Smooth muscle cell (in vitro differentiated cells): ENCODE measurements around the gene PGM2L1. TPM values are rescaled to one million over a fixed set of nuclear protein-coding genes. Genes with fewer than 3 reads are reported as not detected.

Source experiments
- DNase-seq: peaks from one replicate; lab custom pipeline; 2025; ENCODE audit not compliant: unreplicated experiment; lab: John Stamatoyannopoulos, UW
- H2AFZ ChIP-seq: fragments of 200-600 bp; sonication (generic); 2 replicates; pipeline ENCODE4 v1.6.0; 2016; ENCODE audit warnings: antibody characterized with exemption, low read depth, mild to moderate bottlenecking
- H3F3A ChIP-seq: fragments of 200-600 bp; sonication (generic); 2 replicates; pipeline ENCODE4 v1.6.0; 2017; ENCODE audit warnings: antibody characterized with exemption, low read depth
- H3K27ac ChIP-seq: fragments of 200-600 bp; sonication (generic); 2 replicates; pipeline ENCODE4 v1.5.1; 2016; ENCODE audit warnings: low read depth, mild to moderate bottlenecking
- H3K27me3 ChIP-seq: fragments of 200-600 bp; sonication (generic); 2 replicates; pipeline ENCODE4 v1.6.1; 2016; ENCODE audit warnings: low read depth, mild to moderate bottlenecking
- H3K36me3 ChIP-seq: fragments of 200-600 bp; sonication (generic); 2 replicates; pipeline ENCODE4 v1.5.1; 2016; ENCODE audit warnings: low read depth
- H3K4me1 ChIP-seq: fragments of 200-600 bp; sonication (generic); 2 replicates; pipeline ENCODE4 v1.5.1; 2016; ENCODE audit warnings: low read depth
- H3K4me2 ChIP-seq: fragments of 200-600 bp; sonication (generic); 2 replicates; pipeline ENCODE4 v1.6.0; 2016; ENCODE audit warnings: mild to moderate bottlenecking
- H3K4me3 ChIP-seq: fragments of 200-600 bp; sonication (generic); 2 replicates; pipeline ENCODE4 v1.5.1; 2016; ENCODE audit warnings: mild to moderate bottlenecking
- H3K79me2 ChIP-seq: fragments of 200-600 bp; sonication (generic); 2 replicates; pipeline ENCODE4 v1.6.0; 2016; ENCODE audit warnings: low read depth, mild to moderate bottlenecking
- H3K9ac ChIP-seq: fragments of 200-600 bp; sonication (generic); 2 replicates; pipeline ENCODE4 v1.6.0; 2016; ENCODE audit warnings: low read depth
- H3K9me3 ChIP-seq: fragments of 200-600 bp; sonication (generic); replicated peaks from 2 replicates; pipeline ENCODE4 v1.5.1; 2016; ENCODE audit warnings: low read depth
- H4K20me1 ChIP-seq: fragments of 200-600 bp; sonication (generic); 2 replicates; pipeline ENCODE4 v1.6.0; 2016; ENCODE audit warnings: low read depth
- CTCF ChIP-seq: fragments of 200-600 bp; sonication (generic); IDR thresholded peaks from 2 replicates; pipeline ENCODE4 v1.5.1; 2017; ENCODE audit warnings: borderline replicate concordance, mild to moderate bottlenecking, antibody characterized with exemption; ENCODE audit not compliant: insufficient read depth, poor library complexity, severe bottlenecking
- WGBS: methylation state at CpG from one replicate; pipeline ENCODE4 v1.1.7; 2016; ENCODE audit warnings: low lambda C conversion rate; 5-methylcytosine and 5-hydroxymethylcytosine counted together
- polyA plus RNA-seq: library from polyadenylated mRNA; unstranded; fragments of >200 nt; fragmentation: Nextera tagmentation; extraction: Ambion mirVana; gene quantifications from 2 replicates; pipeline ENCODE4 v1.2.1, GENCODE V29; 2016
- total RNA-seq: library from RNA; depleted of rRNA; stranded (reverse); fragments of >200 nt; gene quantifications from 2 replicates; pipeline ENCODE4 v1.2.3, GENCODE V29; 2014

Gene PGM2L1
- total and polyA plus RNA-seq, 2 experiments from 2014 or later: 6.7 to 17.5 TPM

DNA sequence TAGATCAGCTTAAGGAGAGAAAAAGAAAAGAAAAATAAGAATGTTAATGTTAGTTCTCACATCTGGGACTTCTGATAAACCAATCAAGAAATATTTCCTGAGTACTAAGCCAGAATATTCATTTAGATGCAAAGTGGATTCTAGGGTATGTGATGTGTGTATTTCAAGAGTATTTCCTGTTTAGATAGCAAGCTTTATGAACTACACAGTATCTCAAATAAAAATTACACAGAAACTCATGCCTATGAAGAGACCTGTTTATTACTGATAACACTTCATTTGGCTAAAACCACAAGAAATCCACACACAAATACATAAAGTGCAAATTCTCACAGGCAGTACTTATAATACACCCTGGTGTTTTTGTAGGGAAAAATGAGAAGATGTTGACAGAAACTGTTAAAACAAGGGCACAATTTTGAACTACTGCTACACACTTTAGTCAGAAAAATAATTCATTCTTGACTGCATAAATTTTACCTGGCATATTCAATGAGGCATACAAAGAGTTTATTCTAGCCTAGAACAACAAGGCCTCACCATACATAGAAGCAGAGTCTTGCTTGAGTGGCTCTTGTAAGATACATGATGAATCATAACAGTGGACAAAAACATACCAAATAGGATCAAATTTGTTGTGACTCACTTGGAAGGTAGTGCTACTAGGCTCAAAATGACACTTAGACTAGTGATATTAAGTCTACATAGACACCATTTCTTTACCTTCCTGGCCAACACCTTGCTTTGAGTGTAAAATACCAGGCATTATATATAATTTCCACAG lies 68.0 kb downstream of the PGM2L1 start:
- DNase-seq: no peak
- no peaks in the 10 kb centered on the region for H3K9me3 ChIP-seq
- no peaks in the 10 kb centered on the region for H3K36me3 ChIP-seq
- H3F3A ChIP-seq: peaks cover 3% of the 10 kb centered on the region
- peak overlapping the region; percentile 47 for H3K4me2 ChIP-seq
- no peaks in the 10 kb centered on the region for H3K79me2 ChIP-seq
- no peak overlapping the region for H3K9ac ChIP-seq
- H4K20me1 ChIP-seq: no peaks in the 10 kb centered on the region
- H3K4me3 ChIP-seq: no peak overlapping the region
- TF ChIP-seq CTCF: no peak
- peak overlapping the region; percentile 66 for H3K27ac ChIP-seq
- H2AFZ ChIP-seq: no peak overlapping the region
- peaks cover 8% of the 10 kb centered on the region for H3K4me1 ChIP-seq
- H3K27me3 ChIP-seq: no peaks in the 10 kb centered on the region

DNA sequence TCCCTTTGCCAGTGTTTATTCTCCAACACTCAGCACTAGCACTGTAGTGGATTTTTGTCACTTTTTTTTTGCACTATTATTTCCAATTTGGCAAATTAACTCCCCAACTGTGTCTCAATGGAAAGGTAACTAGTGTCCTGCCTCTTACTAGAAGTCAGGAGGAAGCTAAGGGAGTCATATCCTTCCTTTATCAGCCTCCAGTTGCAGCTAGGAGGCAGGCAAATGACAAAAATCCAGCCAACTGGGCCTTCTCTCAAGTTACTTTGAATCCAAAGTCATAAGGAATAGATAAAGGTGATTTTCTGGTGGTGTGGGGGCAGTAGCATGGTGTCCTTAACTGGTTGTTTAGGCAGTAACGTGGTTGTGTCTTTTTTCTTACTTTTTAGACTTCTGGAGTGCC lies 71.2 kb downstream of the PGM2L1 start:
- TF ChIP-seq CTCF: no peak
- Histone ChIP-seq H3K27me3 (no peaks in the 10 kb centered on the region), H3K9me3 (no peaks in the 10 kb centered on the region), H3K4me2 (no peak overlapping the region), H3K36me3 (no peaks in the 10 kb centered on the region), H3K4me1 (peaks cover 8% of the 10 kb centered on the region), H3K27ac (no peak overlapping the region), H3K9ac (no peak overlapping the region), H4K20me1 (no peaks in the 10 kb centered on the region), H3F3A (peaks cover 3% of the 10 kb centered on the region), H3K4me3 (no peak overlapping the region), H2AFZ (no peak overlapping the region), H3K79me2 (no peaks in the 10 kb centered on the region)
- WGBS: 93% methylated on average over 1 of the region's 1 CpG
- DNase-seq: no peak

GRCh38 chr11:74326665-74327064 lies 71.6 kb downstream of the PGM2L1 start:
- no peak overlapping the region for H3K4me2 ChIP-seq
- 94% methylated on average over 5 of the region's 5 CpGs for WGBS

More at GRCh38 chr11:74326665-74327064, 71.6 kb downstream of the PGM2L1 start:
- Histone ChIP-seq H3K9ac (no peak overlapping the region), H4K20me1 (no peaks in the 10 kb centered on the region), H3K79me2 (no peaks in the 10 kb centered on the region), H3K27ac (no peak overlapping the region), H3K9me3 (no peaks in the 10 kb centered on the region), H3K36me3 (no peaks in the 10 kb centered on the region), H2AFZ (no peak overlapping the region), H3K27me3 (no peaks in the 10 kb centered on the region), H3K4me3 (no peak overlapping the region), H3F3A (peaks cover 3% of the 10 kb centered on the region), H3K4me1 (peaks cover 8% of the 10 kb centered on the region)
- DNase-seq: no peak
- TF ChIP-seq CTCF: no peak
